Neural progenitor cell (in vitro differentiated cells): ENCODE data around the gene RAMP3. TPM values are rescaled to one million over a fixed set of nuclear protein-coding genes. Genes with fewer than 3 reads are reported as not detected.

Source experiments
- DNase-seq: peaks from one replicate; pipeline ENCODE4 v3.0.0-alpha.2; 2016; ENCODE audit warnings: low spot score
- H2AFZ ChIP-seq: fragments of 200-600 bp; sonication (generic); replicated peaks from 2 replicates; pipeline ENCODE4 v1.6.1; 2016; ENCODE audit warnings: antibody characterized with exemption
- H3F3A ChIP-seq: fragments of 200-600 bp; sonication (generic); 2 replicates; pipeline ENCODE4 v1.6.1; 2016; ENCODE audit warnings: antibody characterized with exemption, low read depth
- H3K27ac ChIP-seq: fragments of 200-600 bp; sonication (generic); 2 replicates; pipeline ENCODE4 v1.5.1; 2016; ENCODE audit warnings: mild to moderate bottlenecking
- H3K27me3 ChIP-seq: fragments of 200-600 bp; sonication (generic); 2 replicates; pipeline ENCODE4 v1.6.1; 2016; ENCODE audit warnings: mild to moderate bottlenecking, moderate library complexity
- H3K36me3 ChIP-seq: fragments of 200-600 bp; sonication (generic); 2 replicates; pipeline ENCODE4 v1.5.1; 2016
- H3K4me1 ChIP-seq: fragments of 200-600 bp; sonication (generic); 2 replicates; pipeline ENCODE4 v1.6.1; 2016; ENCODE audit warnings: mixed run types
- H3K4me2 ChIP-seq: fragments of 200-600 bp; sonication (generic); 2 replicates; pipeline ENCODE4 v1.6.1; 2016
- H3K4me3 ChIP-seq: fragments of 200-600 bp; sonication (generic); 2 replicates; pipeline ENCODE4 v1.5.1; 2016
- H3K79me2 ChIP-seq: fragments of 200-600 bp; sonication (generic); 2 replicates; pipeline ENCODE4 v1.6.1; 2016; ENCODE audit warnings: low read depth
- H3K9ac ChIP-seq: fragments of 200-600 bp; sonication (generic); 2 replicates; pipeline ENCODE4 v1.6.1; 2016
- H3K9me3 ChIP-seq: fragments of 200-600 bp; sonication (generic); 2 replicates; pipeline ENCODE4 v1.5.1; 2016; ENCODE audit warnings: low read depth
- H4K20me1 ChIP-seq: fragments of 200-600 bp; sonication (generic); 2 replicates; pipeline ENCODE4 v1.6.1; 2016; ENCODE audit warnings: low read depth
- H3K27ac Mint-ChIP-seq: 3 replicates; pipeline ENCODE4 v1.8.0; 2021; ENCODE audit warnings: mixed read lengths
- H3K27me3 Mint-ChIP-seq: 2 replicates; pipeline ENCODE4 v1.8.0; 2022; ENCODE audit warnings: low read depth, mild to moderate bottlenecking, inconsistent platforms, moderate library complexity, mixed read lengths; ENCODE audit not compliant: insufficient read depth
- H3K36me3 Mint-ChIP-seq: 3 replicates; pipeline ENCODE4 v1.8.0; 2021; ENCODE audit warnings: mixed read lengths
- H3K4me1 Mint-ChIP-seq: 3 replicates; pipeline ENCODE4 v1.8.0; 2021; ENCODE audit warnings: mixed read lengths
- H3K4me3 Mint-ChIP-seq: 3 replicates; pipeline ENCODE4 v1.8.0; 2021; ENCODE audit warnings: mild to moderate bottlenecking, moderate library complexity, mixed read lengths
- H3K9me3 Mint-ChIP-seq: 3 replicates; pipeline ENCODE4 v1.8.0; 2020; ENCODE audit warnings: mixed read lengths
- EZH2 ChIP-seq: fragments of 200-600 bp; sonication (generic); IDR thresholded peaks from 2 replicates; pipeline ENCODE4 v1.6.1; 2017; ENCODE audit warnings: antibody characterized with exemption, mild to moderate bottlenecking, moderate library complexity
- EZH2phosphoT487 ChIP-seq: fragments of 200-600 bp; sonication (generic); IDR thresholded peaks from 2 replicates; pipeline ENCODE4 v1.6.1; 2017; ENCODE audit warnings: antibody characterized with exemption
- total RNA-seq: library from RNA; depleted of rRNA; stranded (reverse); fragments of >200 nt; gene quantifications from 2 replicates; pipeline ENCODE4 v1.2.3, GENCODE V29; 2015; ENCODE audit warnings: low replicate concordance
- TF ChIP-seq, protein P1 (sequence below): fragments of 200-600 bp; sonication (generic); IDR thresholded peaks from 2 replicates; pipeline ENCODE4 v1.5.1; 2017; ENCODE audit warnings: antibody characterized with exemption, mild to moderate bottlenecking

RAMP3 gene
- total RNA-seq, 1 donor from 2014 or later: not detected

DNA sequence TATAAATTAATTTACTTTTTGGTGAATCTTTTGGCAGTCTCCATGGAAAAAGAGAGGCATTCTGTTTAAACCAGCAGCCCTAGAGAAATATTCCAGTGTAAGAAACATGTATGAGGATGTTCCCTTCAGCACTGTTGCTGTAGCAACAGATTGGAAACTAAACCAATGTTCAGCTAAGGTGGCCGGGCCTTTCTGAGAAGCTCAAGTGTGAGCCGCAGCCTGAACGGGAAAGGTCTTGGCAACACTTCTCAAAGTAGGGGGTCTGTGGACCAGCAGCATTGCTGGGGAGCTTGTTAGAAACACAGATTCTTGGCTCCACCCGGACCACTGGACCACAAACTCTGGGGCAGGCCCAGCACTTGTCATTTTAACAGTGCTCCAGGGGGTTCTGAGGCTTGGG is 36.2 kb downstream of the RAMP3 start:
- Histone ChIP-seq H3K9me3 (no peaks in the 10 kb centered on the region), H3K27me3 (no peaks in the 10 kb centered on the region), H3K4me1 (no peaks in the 10 kb centered on the region), H3K4me3 (no peak overlapping the region), H3K27ac (no peak overlapping the region), H2AFZ (no peak overlapping the region), H4K20me1 (no peaks in the 10 kb centered on the region), H3K4me2 (no peak overlapping the region), H3K36me3 (no peaks in the 10 kb centered on the region), H3K79me2 (no peaks in the 10 kb centered on the region), H3F3A (no peaks in the 10 kb centered on the region), H3K9ac (no peak overlapping the region)
- DNase-seq: no peak
- Mint-ChIP-seq H3K4me1 (peaks cover 13% of the 10 kb centered on the region), H3K4me3 (no peak overlapping the region), H3K9me3 (peaks cover 8% of the 10 kb centered on the region), H3K27me3 (peaks cover 8% of the 10 kb centered on the region), H3K36me3 (no peaks in the 10 kb centered on the region), H3K27ac (no peak overlapping the region)
- TF ChIP-seq, protein P1, sequence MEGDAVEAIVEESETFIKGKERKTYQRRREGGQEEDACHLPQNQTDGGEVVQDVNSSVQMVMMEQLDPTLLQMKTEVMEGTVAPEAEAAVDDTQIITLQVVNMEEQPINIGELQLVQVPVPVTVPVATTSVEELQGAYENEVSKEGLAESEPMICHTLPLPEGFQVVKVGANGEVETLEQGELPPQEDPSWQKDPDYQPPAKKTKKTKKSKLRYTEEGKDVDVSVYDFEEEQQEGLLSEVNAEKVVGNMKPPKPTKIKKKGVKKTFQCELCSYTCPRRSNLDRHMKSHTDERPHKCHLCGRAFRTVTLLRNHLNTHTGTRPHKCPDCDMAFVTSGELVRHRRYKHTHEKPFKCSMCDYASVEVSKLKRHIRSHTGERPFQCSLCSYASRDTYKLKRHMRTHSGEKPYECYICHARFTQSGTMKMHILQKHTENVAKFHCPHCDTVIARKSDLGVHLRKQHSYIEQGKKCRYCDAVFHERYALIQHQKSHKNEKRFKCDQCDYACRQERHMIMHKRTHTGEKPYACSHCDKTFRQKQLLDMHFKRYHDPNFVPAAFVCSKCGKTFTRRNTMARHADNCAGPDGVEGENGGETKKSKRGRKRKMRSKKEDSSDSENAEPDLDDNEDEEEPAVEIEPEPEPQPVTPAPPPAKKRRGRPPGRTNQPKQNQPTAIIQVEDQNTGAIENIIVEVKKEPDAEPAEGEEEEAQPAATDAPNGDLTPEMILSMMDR: no peak

DNA sequence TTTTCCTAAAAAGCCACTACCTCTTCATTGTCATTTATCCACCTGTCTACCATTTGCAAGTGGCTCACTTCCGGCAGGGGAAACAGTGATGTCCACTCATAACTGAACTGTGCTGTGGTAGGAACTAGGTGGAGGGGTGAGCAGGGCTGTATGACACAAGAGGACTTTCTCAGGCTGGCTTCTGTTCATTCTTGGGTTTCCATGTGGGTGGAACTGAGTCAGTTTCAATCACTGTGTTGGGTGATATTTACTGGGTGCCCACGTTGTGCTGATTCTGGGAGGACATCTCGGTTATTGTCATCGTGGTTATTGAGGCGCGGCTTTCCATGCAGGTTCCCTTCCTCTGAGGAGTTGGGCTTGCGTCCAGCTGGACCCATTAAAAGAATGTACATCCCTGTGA is 38.8 kb downstream of the RAMP3 start:
- Mint-ChIP-seq H3K36me3 (no peaks in the 10 kb centered on the region), H3K9me3 (peaks cover 8% of the 10 kb centered on the region), H3K27me3 (peaks cover 5% of the 10 kb centered on the region), H3K4me3 (no peak overlapping the region), H3K27ac (no peak overlapping the region), H3K4me1 (peaks cover 3% of the 10 kb centered on the region)
- no peak overlapping the region for H3K4me2 ChIP-seq
- H2AFZ ChIP-seq: no peak overlapping the region
- H3K79me2 ChIP-seq: no peaks in the 10 kb centered on the region
- no peaks in the 10 kb centered on the region for H3K4me1 ChIP-seq
- no peaks in the 10 kb centered on the region for H3K9me3 ChIP-seq
- no peaks in the 10 kb centered on the region for H3K27me3 ChIP-seq
- no peak overlapping the region for H3K4me3 ChIP-seq
- TF ChIP-seq, protein P1: no peak
- TF ChIP-seq EZH2 (no peak), EZH2phosphoT487 (no peak)
- no peak overlapping the region for H3K27ac ChIP-seq
- H3K36me3 ChIP-seq: no peaks in the 10 kb centered on the region
- H4K20me1 ChIP-seq: no peaks in the 10 kb centered on the region
- no peak for DNase-seq
- no peaks in the 10 kb centered on the region for H3F3A ChIP-seq
- H3K9ac ChIP-seq: no peak overlapping the region

DNA sequence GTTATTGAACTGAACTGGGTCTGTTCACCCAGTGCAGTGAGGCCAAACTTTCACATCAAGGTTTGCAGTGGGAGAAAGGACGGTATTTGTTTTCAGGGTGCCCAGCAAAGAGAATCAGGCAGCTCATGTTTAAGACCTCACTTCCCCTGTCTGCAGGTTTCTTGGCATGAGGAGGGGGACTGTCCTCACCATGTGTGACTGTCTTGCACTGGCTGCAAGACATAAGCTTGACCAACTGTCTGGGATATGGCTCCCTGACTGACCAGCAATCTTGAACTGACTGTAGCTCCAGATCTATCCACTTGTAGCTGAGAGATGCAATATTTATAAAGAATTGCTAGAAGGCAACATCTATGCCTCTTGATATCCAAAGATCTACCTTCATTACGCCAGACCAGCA is 39.9 kb downstream of the RAMP3 start:
- Histone ChIP-seq H3K4me1 (no peaks in the 10 kb centered on the region), H3K79me2 (no peaks in the 10 kb centered on the region), H3K27me3 (no peaks in the 10 kb centered on the region), H3F3A (no peaks in the 10 kb centered on the region), H3K36me3 (no peaks in the 10 kb centered on the region), H3K9me3 (no peaks in the 10 kb centered on the region), H3K27ac (no peak overlapping the region), H2AFZ (no peak overlapping the region), H3K9ac (no peak overlapping the region), H3K4me2 (no peak overlapping the region), H3K4me3 (no peak overlapping the region), H4K20me1 (no peaks in the 10 kb centered on the region)
- H3K36me3 Mint-ChIP-seq: no peaks in the 10 kb centered on the region
- TF ChIP-seq EZH2phosphoT487 (no peak), EZH2 (no peak)
- TF ChIP-seq, protein P1: no peak
- H3K9me3 Mint-ChIP-seq: peaks cover 5% of the 10 kb centered on the region
- H3K27ac Mint-ChIP-seq: no peak overlapping the region
- H3K27me3 Mint-ChIP-seq: peaks cover 2% of the 10 kb centered on the region
- H3K4me1 Mint-ChIP-seq: no peaks in the 10 kb centered on the region
- DNase-seq: no peak
- no peak overlapping the region for H3K4me3 Mint-ChIP-seq

DNA sequence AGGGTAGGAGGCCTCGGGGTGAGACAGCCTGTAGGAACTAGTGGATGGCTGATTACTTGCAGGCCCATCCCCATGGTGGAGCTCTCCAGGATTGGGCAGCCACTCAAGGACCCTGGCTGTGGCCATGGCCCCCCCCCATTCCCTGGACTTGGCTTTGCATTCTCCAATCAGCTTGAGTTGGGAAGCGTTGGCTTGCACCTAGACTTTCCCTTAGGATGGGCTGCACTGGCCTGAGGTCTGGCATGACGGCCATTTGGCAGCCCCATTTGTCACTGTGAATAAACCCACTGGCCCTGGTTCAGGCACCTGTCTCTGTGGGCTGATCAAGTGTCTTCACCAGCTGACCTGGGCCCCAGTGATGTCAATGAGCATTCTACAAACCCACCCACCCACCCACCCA is 41.4 kb downstream of the RAMP3 start:
- no peak overlapping the region for H2AFZ ChIP-seq
- H3F3A ChIP-seq: no peaks in the 10 kb centered on the region
- no peak for TF ChIP-seq EZH2phosphoT487
- no peak for TF ChIP-seq EZH2
- TF ChIP-seq, protein P1: no peak
- H3K9me3 ChIP-seq: no peaks in the 10 kb centered on the region
- no peak overlapping the region for H3K9ac ChIP-seq
- Mint-ChIP-seq H3K4me1 (no peaks in the 10 kb centered on the region), H3K27me3 (peaks cover 4% of the 10 kb centered on the region), H3K9me3 (no peaks in the 10 kb centered on the region), H3K27ac (no peak overlapping the region), H3K36me3 (no peaks in the 10 kb centered on the region), H3K4me3 (no peak overlapping the region)
- H4K20me1 ChIP-seq: no peaks in the 10 kb centered on the region
- no peaks in the 10 kb centered on the region for H3K36me3 ChIP-seq
- H3K27ac ChIP-seq: no peak overlapping the region
- H3K27me3 ChIP-seq: no peaks in the 10 kb centered on the region
- H3K4me2 ChIP-seq: no peak overlapping the region
- no peaks in the 10 kb centered on the region for H3K4me1 ChIP-seq
- no peak overlapping the region for H3K4me3 ChIP-seq
- no peaks in the 10 kb centered on the region for H3K79me2 ChIP-seq
- no peak for DNase-seq
